Mucosa of stomach (tissue), 1 donor: ENCODE measurements around the gene CFAP70.

ENCODE experiments used
- H3K27me3 ChIP-seq: one replicate; pipeline ENCODE4 v1.7.0; 2013; ENCODE audit warnings: mild to moderate bottlenecking, low read length; ENCODE audit not compliant: control insufficient read depth, insufficient read depth
- H3K36me3 ChIP-seq: one replicate; pipeline ENCODE4 v1.7.0; 2013; ENCODE audit warnings: low read length; ENCODE audit not compliant: control insufficient read depth, insufficient read depth
- H3K4me1 ChIP-seq: one replicate; pipeline ENCODE4 v1.7.0; 2013; ENCODE audit warnings: mild to moderate bottlenecking, low read length; ENCODE audit not compliant: control insufficient read depth, insufficient read depth
- H3K4me3 ChIP-seq: one replicate; pipeline ENCODE4 v1.7.0; 2013; ENCODE audit warnings: low read length
- H3K9ac ChIP-seq: one replicate; pipeline ENCODE4 v1.7.0; 2013; ENCODE audit warnings: mild to moderate bottlenecking, low read length, moderate library complexity
- H3K9me3 ChIP-seq: one replicate; pipeline ENCODE4 v1.7.0; 2013; ENCODE audit warnings: mild to moderate bottlenecking, low read length, moderate library complexity; ENCODE audit not compliant: control insufficient read depth
- donor health status: Pancreatic carcinoma.

The CFAP70 gene

GRCh38 chr10:73247509-73248258 is 111.0 kb downstream of the CFAP70 start:
- H3K36me3 ChIP-seq, result peaks cover 4% of the 10 kb centered on the region
- peak overlapping the region; percentile 92 for H3K4me3 ChIP-seq
- no peaks in the 10 kb centered on the region for H3K27me3 ChIP-seq
- H3K4me1 ChIP-seq, result peaks cover 21% of the 10 kb centered on the region
- no peaks in the 10 kb centered on the region for H3K9me3 ChIP-seq
- H3K9ac ChIP-seq, result peak overlapping the region; percentile 53

GRCh38 chr10:73246646-73247508 is 111.8 kb downstream of the CFAP70 start, which contains the start of gene DNAJC9:
Gene DNAJC9, minus strand, starts transcription at chr10:73247255. Its CDS starts 66 bp downstream, at chr10:73247189.
- H3K9me3 ChIP-seq, result no peaks in the 10 kb centered on the region
- peaks cover 19% of the 10 kb centered on the region for H3K4me1 ChIP-seq
- peak within 1 kb of the TSS; percentile 92 for H3K4me3 ChIP-seq
- peaks cover 4% of the 10 kb centered on the region for H3K36me3 ChIP-seq
- H3K27me3 ChIP-seq, result no peaks in the 10 kb centered on the region
- peak within 1 kb of the TSS; percentile 53 for H3K9ac ChIP-seq

- Histone ChIP-seq H3K9me3 (no peaks in the 10 kb centered on the region), H3K9ac (peak overlapping the region; percentile 53), H3K4me1 (peaks cover 15% of the 10 kb centered on the region), H3K36me3 (peaks cover 4% of the 10 kb centered on the region), H3K27me3 (no peaks in the 10 kb centered on the region), H3K4me3 (peak overlapping the region; percentile 92)
These were observed 112.4 kb downstream of the CFAP70 start for GRCh38 chr10:73246322-73246645.

DNA sequence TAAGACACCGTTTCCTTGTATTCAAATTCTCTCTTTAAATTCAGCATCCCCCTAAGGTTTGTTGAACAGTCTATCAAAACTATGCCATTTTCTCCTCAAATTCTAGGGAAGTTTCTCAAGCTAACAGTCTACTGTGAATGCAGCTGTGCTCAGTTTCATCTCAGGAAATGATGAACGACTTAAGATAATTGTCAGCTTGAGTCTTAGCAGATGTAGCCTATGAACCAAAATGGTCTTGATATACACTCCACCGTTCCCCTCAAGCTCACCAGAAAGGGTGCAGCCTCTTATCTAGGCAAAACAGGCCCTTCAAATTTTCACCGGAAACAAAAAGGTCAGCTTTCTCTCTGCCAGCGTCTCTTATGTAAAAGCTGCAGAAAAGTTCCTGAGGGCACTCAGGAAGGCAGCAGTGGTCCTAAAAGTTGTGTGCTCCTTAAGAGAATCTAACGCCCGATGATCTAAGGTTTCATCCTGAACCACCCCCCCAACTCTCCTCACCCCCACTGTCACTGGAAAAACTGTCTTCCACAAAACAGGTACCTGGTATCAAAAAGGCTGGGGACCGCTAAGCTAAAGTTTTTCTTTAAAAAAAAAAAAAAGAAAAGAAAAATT is 113.7 kb downstream of the CFAP70 start:
- Histone ChIP-seq H3K27me3 (no peaks in the 10 kb centered on the region), H3K9ac (no peak overlapping the region), H3K4me3 (no peak overlapping the region), H3K9me3 (no peaks in the 10 kb centered on the region), H3K4me1 (peaks cover 15% of the 10 kb centered on the region), H3K36me3 (peaks cover 4% of the 10 kb centered on the region)

DNA sequence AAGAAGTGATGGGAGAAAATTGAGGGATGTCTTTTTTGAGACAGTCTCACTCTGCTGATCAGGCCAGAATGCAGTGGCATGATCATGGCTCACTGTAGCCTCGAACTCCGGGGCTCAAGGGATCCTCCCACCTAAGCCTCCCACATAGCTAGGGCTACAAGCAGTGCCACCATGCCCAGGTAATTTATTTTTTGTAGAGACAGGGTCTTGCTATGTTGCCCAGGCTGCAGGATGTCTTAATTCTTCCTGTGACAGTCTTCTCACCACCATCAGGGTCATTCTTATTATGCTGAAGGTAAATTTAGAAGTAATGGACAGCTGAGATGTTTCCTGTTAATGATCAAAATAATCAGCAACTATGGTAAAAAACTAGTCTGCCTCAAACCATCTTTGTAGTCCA is 118.8 kb downstream of the CFAP70 start:
- Histone ChIP-seq H3K9ac (no peak overlapping the region), H3K36me3 (peaks cover 8% of the 10 kb centered on the region), H3K9me3 (no peaks in the 10 kb centered on the region), H3K4me1 (no peaks in the 10 kb centered on the region), H3K27me3 (no peaks in the 10 kb centered on the region), H3K4me3 (no peak overlapping the region)

GRCh38 chr10:73238990-73239566 is 119.6 kb downstream of the CFAP70 start:
- Histone ChIP-seq H3K36me3 (peaks cover 9% of the 10 kb centered on the region), H3K9ac (no peak overlapping the region), H3K4me1 (no peaks in the 10 kb centered on the region), H3K9me3 (no peaks in the 10 kb centered on the region), H3K27me3 (no peaks in the 10 kb centered on the region), H3K4me3 (no peak overlapping the region)

- Histone ChIP-seq H3K9ac (no peak overlapping the region), H3K4me1 (no peaks in the 10 kb centered on the region), H3K36me3 (peaks cover 4% of the 10 kb centered on the region), H3K9me3 (no peaks in the 10 kb centered on the region), H3K4me3 (no peak overlapping the region), H3K27me3 (no peaks in the 10 kb centered on the region)
These were observed 124.0 kb downstream of the CFAP70 start for GRCh38 chr10:73234695-73235094.

DNA sequence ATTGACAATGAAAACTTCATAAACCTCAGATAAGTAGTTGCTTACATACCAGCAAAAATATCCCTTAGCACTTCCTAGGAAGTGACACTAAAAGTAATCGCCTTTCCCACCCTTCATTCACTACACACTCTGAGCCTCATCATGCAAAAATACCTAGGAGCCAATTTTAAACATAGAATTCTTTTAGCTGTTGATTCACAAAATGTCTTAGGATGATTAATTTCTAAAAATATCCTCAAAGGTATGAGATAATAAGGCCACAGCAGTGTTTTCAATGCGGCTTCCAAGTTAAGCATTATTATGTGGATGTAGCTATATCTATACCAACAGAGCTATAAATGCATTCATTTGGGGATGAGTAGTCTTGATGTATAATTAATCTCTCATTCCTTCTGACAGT is 124.8 kb downstream of the CFAP70 start:
- Histone ChIP-seq H3K4me3 (no peak overlapping the region), H3K27me3 (no peaks in the 10 kb centered on the region), H3K36me3 (peaks cover 4% of the 10 kb centered on the region), H3K9me3 (no peaks in the 10 kb centered on the region), H3K9ac (no peak overlapping the region), H3K4me1 (no peaks in the 10 kb centered on the region)

GRCh38 chr10:73232887-73233286 is 125.8 kb downstream of the CFAP70 start:
- H3K36me3 ChIP-seq, result peaks cover 4% of the 10 kb centered on the region
- H3K27me3 ChIP-seq, result no peaks in the 10 kb centered on the region
- H3K4me3 ChIP-seq, result no peak overlapping the region
- no peaks in the 10 kb centered on the region for H3K4me1 ChIP-seq
- no peak overlapping the region for H3K9ac ChIP-seq
- H3K9me3 ChIP-seq, result no peaks in the 10 kb centered on the region

DNA sequence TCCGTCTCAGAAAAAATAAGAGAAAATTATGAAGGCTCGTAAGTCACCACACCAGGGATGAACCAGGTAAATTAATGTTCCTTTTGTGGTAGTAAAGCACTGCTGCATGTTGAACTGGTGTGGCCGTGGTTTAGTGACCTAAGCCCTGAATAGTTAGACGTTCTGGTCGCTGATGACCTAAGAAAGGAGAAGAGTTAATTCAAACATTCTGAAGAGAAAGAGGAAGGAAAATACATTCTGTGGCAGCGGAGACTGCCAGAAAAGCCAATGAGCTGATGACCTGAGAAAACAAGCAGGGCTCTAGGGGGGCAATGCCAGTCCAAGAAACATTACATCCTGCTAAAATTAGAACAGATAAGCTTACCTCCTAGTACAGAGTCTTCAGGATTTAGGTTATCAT is 129.1 kb downstream of the CFAP70 start:
- H3K36me3 ChIP-seq, result no peaks in the 10 kb centered on the region

DNA sequence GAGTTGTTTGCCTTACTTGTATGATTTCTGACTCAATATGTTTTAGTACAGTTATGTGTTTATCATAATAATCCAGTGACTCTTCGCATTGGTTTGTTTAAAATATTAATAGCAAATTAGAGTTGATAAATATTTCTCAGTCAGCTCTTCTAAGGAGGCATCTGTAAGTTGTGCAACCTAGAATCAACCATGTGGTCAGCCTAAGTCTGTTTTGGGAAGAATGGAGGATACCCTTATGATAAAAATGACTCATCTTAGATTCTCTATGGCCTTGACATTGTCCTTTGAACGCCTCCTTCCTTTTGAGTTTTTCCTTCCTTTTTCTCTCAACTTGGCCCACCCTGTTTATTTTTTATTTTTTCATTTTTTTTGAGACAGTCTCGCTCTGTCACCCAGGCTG is 130.4 kb downstream of the CFAP70 start:
- no peaks in the 10 kb centered on the region for H3K36me3 ChIP-seq
- H3K9ac ChIP-seq, result no peak overlapping the region

More for the DNA sequence above, 129.1 kb downstream of the CFAP70 start:
- Histone ChIP-seq H3K9ac (no peak overlapping the region), H3K9me3 (no peaks in the 10 kb centered on the region), H3K4me3 (no peak overlapping the region), H3K27me3 (no peaks in the 10 kb centered on the region), H3K4me1 (no peaks in the 10 kb centered on the region)

GRCh38 chr10:73226663-73227062 is 132.0 kb downstream of the CFAP70 start:
- no peaks in the 10 kb centered on the region for H3K36me3 ChIP-seq
- H3K4me3 ChIP-seq, result no peak overlapping the region
- no peaks in the 10 kb centered on the region for H3K9me3 ChIP-seq
- H3K4me1 ChIP-seq, result no peaks in the 10 kb centered on the region
- no peak overlapping the region for H3K9ac ChIP-seq
- no peaks in the 10 kb centered on the region for H3K27me3 ChIP-seq

More for the DNA sequence above, 130.4 kb downstream of the CFAP70 start:
- no peaks in the 10 kb centered on the region for H3K9me3 ChIP-seq
- no peak overlapping the region for H3K4me3 ChIP-seq
- no peaks in the 10 kb centered on the region for H3K27me3 ChIP-seq
- H3K4me1 ChIP-seq, result no peaks in the 10 kb centered on the region
